Coronary artery (tissue), 2 donors: ENCODE data around the gene EMID1.

Source experiments
- DNase-seq: peaks from one replicate; pipeline ENCODE4 v3.0.0-alpha.2; 2017; ENCODE audit warnings: low spot score
- H3K27ac ChIP-seq, 2 donors: fragments of 200-600 bp; sonication (generic); one replicate each; pipeline ENCODE4 v1.5.1; 2016 to 2019
- H3K4me3 ChIP-seq: fragments of 200-600 bp; sonication (generic); 2 replicates; pipeline ENCODE4 v1.5.1; 2016; ENCODE audit warnings: mild to moderate bottlenecking, moderate library complexity
- CTCF ChIP-seq: fragments of 200-600 bp; sonication (generic); IDR thresholded peaks from one replicate; pipeline ENCODE4 v1.5.1; 2019; ENCODE audit warnings: antibody characterized with exemption

The EMID1 gene

GRCh38 chr22:29200901-29201300 lies 4.8 kb upstream of the EMID1 start:
- Histone ChIP-seq H3K4me3 (no peak overlapping the region), H3K27ac (no peak overlapping the region)
- no peak for DNase-seq
- TF ChIP-seq CTCF: no peak

GRCh38 chr22:29201782-29202181 lies 3.9 kb upstream of the EMID1 start:
- H3K4me3 ChIP-seq: no peak overlapping the region
- no peak for DNase-seq
- peak overlapping the region in 1 of 2 donors; percentile 8 for H3K27ac ChIP-seq
- no peak for TF ChIP-seq CTCF

GRCh38 chr22:29202212-29203192 lies 3.2 kb upstream of the EMID1 start:
- H3K4me3 ChIP-seq: no peak overlapping the region
- DNase-seq: no peak
- no peak for TF ChIP-seq CTCF
- H3K27ac ChIP-seq: peak overlapping the region in 1 of 2 donors; percentile 8

- Histone ChIP-seq H3K27ac (no peak overlapping the region), H3K4me3 (no peak overlapping the region)
- no peak for TF ChIP-seq CTCF
- no peak for DNase-seq
Measured at GRCh38 chr22:29203488-29204454, 1.9 kb upstream of the EMID1 start.

- Histone ChIP-seq H3K27ac (no peak overlapping the region), H3K4me3 (no peak overlapping the region)
- TF ChIP-seq CTCF: no peak
- DNase-seq: no peak
Measured at GRCh38 chr22:29204455-29205183, 1.1 kb upstream of the EMID1 start.

GRCh38 chr22:29205252-29205593 lies 473 bp upstream of the EMID1 start:
- no peak for TF ChIP-seq CTCF
- DNase-seq: no peak
- no peak overlapping the region for H3K27ac ChIP-seq
- peak overlapping the region; percentile 77 for H3K4me3 ChIP-seq
